Measurements from ENCODE around the gene KRT13. TPM values are rescaled to one million over a fixed set of nuclear protein-coding genes. Genes with fewer than 3 reads are reported as not detected.

Gene KRT13
- total and polyA plus RNA-seq, 7 donors, result 0.46 to 54.1 (median 4.3) TPM; not detected in 3

DNA sequence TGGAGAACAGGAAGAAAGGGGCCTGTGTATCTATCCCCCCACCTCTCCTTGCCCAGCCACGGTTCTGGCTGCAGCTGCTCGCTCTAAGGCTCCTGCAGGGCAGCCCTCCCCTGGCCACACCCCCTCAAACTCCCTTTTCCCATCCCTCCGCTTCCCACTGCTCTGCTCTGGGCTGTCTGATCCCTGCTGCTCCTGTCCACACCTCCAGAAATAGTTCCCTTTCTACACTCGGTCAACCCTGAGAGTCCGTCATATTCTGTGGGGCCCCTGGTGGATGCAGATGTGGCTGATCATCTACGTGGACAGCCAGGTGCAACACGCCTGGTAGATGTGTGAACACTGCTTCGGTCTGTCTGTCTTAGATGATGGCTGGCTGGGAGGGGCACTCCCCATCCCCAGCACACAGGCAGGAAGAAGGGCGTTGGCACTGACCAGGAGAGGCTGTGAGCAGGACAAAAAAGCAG is 42.0 kb upstream of the KRT13 start:
- intact Hi-C loops (cut with DNase I), result loop anchor here (5.0 kb wide), 1 partner anchor 745 kb away; no protein-coding TSS in a partner anchor
- no peak for DNase-seq
- Histone ChIP-seq H3K27ac (peak overlapping the region in 2 of 4 donors; percentile 54 to 65), H3K27me3 (no peaks in the 10 kb centered on the region), H3K4me1 (peaks cover 0 to 30% (median 23%) of the 10 kb centered on the region in 4 donors), H3K4me3 (no peak overlapping the region), H3K9me3 (peaks cover 0 to 2% (median 0%) of the 10 kb centered on the region in 4 donors), H3K36me3 (no peaks in the 10 kb centered on the region)
- TF ChIP-seq POLR2A (IDR thresholded peaks at IDR 0.05), result no peak
- no peak for TF ChIP-seq CTCF (IDR thresholded peaks at IDR 0.05)
- no peak for TF ChIP-seq POLR2AphosphoS5 (IDR thresholded peaks at IDR 0.05)
- TF ChIP-seq EP300 (IDR thresholded peaks at IDR 0.05), result no peak
- 38 to 73% methylated on average over 9 of the region's 9 CpGs for WGBS, 2 donors

DNA sequence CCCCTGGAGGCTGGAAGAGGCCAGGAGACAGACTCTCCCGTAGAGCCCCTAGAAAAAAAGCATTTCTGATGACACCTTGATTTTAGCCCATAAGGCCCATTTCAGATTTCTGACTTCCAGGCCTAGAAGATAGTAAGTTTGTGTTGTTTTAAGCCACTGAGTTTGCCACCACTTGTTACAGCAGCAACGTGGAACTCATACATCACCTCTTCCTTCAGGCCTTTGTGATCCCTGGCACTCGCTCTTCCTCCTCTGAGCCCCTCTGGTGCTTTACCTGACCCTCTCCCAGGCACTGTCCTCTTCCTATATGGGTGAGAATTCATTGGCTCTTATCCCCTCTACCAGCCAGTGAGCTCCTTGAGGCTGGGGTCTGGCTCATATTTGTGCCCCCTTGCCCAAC is 41.4 kb upstream of the KRT13 start:
- TF ChIP-seq POLR2A (IDR thresholded peaks at IDR 0.05), result no peak
- no peak for TF ChIP-seq CTCF (IDR thresholded peaks at IDR 0.05)
- no peak for TF ChIP-seq POLR2AphosphoS5 (IDR thresholded peaks at IDR 0.05)
- no peak for TF ChIP-seq EP300 (IDR thresholded peaks at IDR 0.05)
- Histone ChIP-seq H3K27me3 (no peaks in the 10 kb centered on the region), H3K36me3 (no peaks in the 10 kb centered on the region), H3K4me1 (peaks cover 0 to 30% (median 23%) of the 10 kb centered on the region in 4 donors), H3K4me3 (no peak overlapping the region), H3K27ac (no peak overlapping the region), H3K9me3 (peaks cover 0 to 2% (median 0%) of the 10 kb centered on the region in 4 donors)
- 98% methylated on average over 3 of the region's 3 CpGs for WGBS, 2 donors
- DNase-seq, result no peak
- intact Hi-C loops (cut with DNase I), result loop anchor here (5.0 kb wide), 1 partner anchor 745 kb away; no protein-coding TSS in a partner anchor

GRCh38 chr17:41545829-41546410 is 40.5 kb upstream of the KRT13 start:
- DNase-seq, result no peak
- Histone ChIP-seq H3K36me3 (no peaks in the 10 kb centered on the region), H3K27ac (no peak overlapping the region), H3K27me3 (no peaks in the 10 kb centered on the region), H3K4me3 (no peak overlapping the region), H3K9me3 (peaks cover 0 to 2% (median 0%) of the 10 kb centered on the region in 4 donors), H3K4me1 (peaks cover 0 to 30% (median 23%) of the 10 kb centered on the region in 4 donors)
- TF ChIP-seq CTCF (IDR thresholded peaks at IDR 0.05), result no peak
- no peak for TF ChIP-seq EP300 (IDR thresholded peaks at IDR 0.05)
- no peak for TF ChIP-seq POLR2A (IDR thresholded peaks at IDR 0.05)
- no peak for TF ChIP-seq POLR2AphosphoS5 (IDR thresholded peaks at IDR 0.05)
- intact Hi-C loops (cut with DNase I), result loop anchor here (5.0 kb wide), 1 partner anchor 744 kb away; no protein-coding TSS in a partner anchor
- 87% methylated on average over 13 of the region's 13 CpGs for WGBS, 2 donors

GRCh38 chr17:41544935-41545334 is 39.5 kb upstream of the KRT13 start:
- DNase-seq, result no peak
- intact Hi-C loops (cut with DNase I), result loop anchor here (5.0 kb wide), 1 partner anchor 743 kb away; no protein-coding TSS in a partner anchor
- H3K9me3 ChIP-seq, result peaks cover 0 to 2% (median 0%) of the 10 kb centered on the region in 4 donors
- TF ChIP-seq POLR2AphosphoS5 (IDR thresholded peaks at IDR 0.05) (no peak), EP300 (IDR thresholded peaks at IDR 0.05) (no peak), CTCF (IDR thresholded peaks at IDR 0.05) (no peak), POLR2A (IDR thresholded peaks at IDR 0.05) (no peak)
- peaks cover 0 to 29% (median 23%) of the 10 kb centered on the region in 4 donors for H3K4me1 ChIP-seq
- H3K27me3 ChIP-seq, result no peaks in the 10 kb centered on the region
- H3K36me3 ChIP-seq, result no peaks in the 10 kb centered on the region
- H3K4me3 ChIP-seq, result no peak overlapping the region
- WGBS, 2 donors, result 78 to 85% methylated on average over 5 of the region's 5 CpGs
- no peak overlapping the region for H3K27ac ChIP-seq

All from sigmoid colon (tissue), 7 donors.